Trophoblast cell (in vitro differentiated cells and primary cell): ENCODE measurements around the gene BAK1.

Experiments
- DNase-seq, 2 donors: peaks; one replicate each; pipeline ENCODE4 v3.0.0-alpha.2; 2016
- H2AFZ ChIP-seq: 2 replicates; pipeline ENCODE4 v1.6.1; 2013; ENCODE audit warnings: low read length, moderate library complexity, mild to moderate bottlenecking; ENCODE audit not compliant: insufficient read depth, poor library complexity
- H2AK5ac ChIP-seq: 2 replicates; pipeline ENCODE4 v1.6.1; 2013; ENCODE audit warnings: mild to moderate bottlenecking, low read length
- H2BK120ac ChIP-seq: 2 replicates; pipeline ENCODE4 v1.6.1; 2013; ENCODE audit warnings: low read length, mild to moderate bottlenecking, moderate library complexity; ENCODE audit not compliant: insufficient read depth, poor library complexity
- H2BK12ac ChIP-seq: 2 replicates; pipeline ENCODE4 v1.6.1; 2013; ENCODE audit warnings: mild to moderate bottlenecking, low read length, moderate library complexity
- H2BK5ac ChIP-seq: 2 replicates; pipeline ENCODE4 v1.6.1; 2013; ENCODE audit warnings: low read length, low read depth, moderate library complexity, mild to moderate bottlenecking; ENCODE audit not compliant: poor library complexity
- H3K14ac ChIP-seq: 2 replicates; pipeline ENCODE4 v1.6.1; 2013; ENCODE audit warnings: mild to moderate bottlenecking, low read length
- H3K18ac ChIP-seq: 2 replicates; pipeline ENCODE4 v1.6.1; 2013; ENCODE audit warnings: mild to moderate bottlenecking, low read length
- H3K23ac ChIP-seq: 2 replicates; pipeline ENCODE4 v1.6.1; 2013; ENCODE audit warnings: low read length
- H3K27ac ChIP-seq: 2 replicates; pipeline ENCODE4 v1.5.1; 2013; ENCODE audit warnings: low read depth, mild to moderate bottlenecking, inconsistent platforms, low read length, moderate library complexity
- H3K27me3 ChIP-seq: 2 replicates; pipeline ENCODE4 v1.6.1; 2013; ENCODE audit warnings: inconsistent platforms, mild to moderate bottlenecking, low read length, moderate library complexity; ENCODE audit not compliant: insufficient read depth
- H3K36me3 ChIP-seq, 2 experiments: 1 replicate in 1 of 2; 2 replicates in 1 of 2; pipeline ENCODE4 v1.6.1; 2013; ENCODE audit warnings: low read length in 2 of 2, mild to moderate bottlenecking in 2 of 2, moderate library complexity in 1 of 2; ENCODE audit not compliant: insufficient read depth in 2 of 2, control insufficient read depth in 1 of 2
- H3K4ac ChIP-seq: 2 replicates; pipeline ENCODE4 v1.6.1; 2013; ENCODE audit warnings: low read depth, mild to moderate bottlenecking, low read length, moderate library complexity
- H3K4me1 ChIP-seq, 2 experiments: 1 replicate in 1 of 2; 2 replicates in 1 of 2; pipeline ENCODE4 v1.6.1; 2013; ENCODE audit warnings: low read length in 2 of 2, mild to moderate bottlenecking in 2 of 2, moderate library complexity in 1 of 2; ENCODE audit not compliant: insufficient read depth in 2 of 2, control insufficient read depth in 1 of 2
- H3K4me2 ChIP-seq: 2 replicates; pipeline ENCODE4 v1.6.1; 2013; ENCODE audit warnings: inconsistent platforms, mild to moderate bottlenecking, low read length, moderate library complexity
- H3K4me3 ChIP-seq: 2 replicates; pipeline ENCODE4 v1.5.1; 2013; ENCODE audit warnings: mild to moderate bottlenecking, low read depth, low read length, inconsistent platforms
- H3K79me1 ChIP-seq: one replicate; pipeline ENCODE4 v1.6.1; 2013; ENCODE audit warnings: low read length
- H3K79me2 ChIP-seq: 2 replicates; pipeline ENCODE4 v1.6.1; 2013; ENCODE audit warnings: low read length, mild to moderate bottlenecking; ENCODE audit not compliant: control insufficient read depth, insufficient read depth, poor library complexity
- H3K9ac ChIP-seq: 2 replicates; pipeline ENCODE4 v1.6.1; 2013; ENCODE audit warnings: mild to moderate bottlenecking, low read length
- H3K9me3 ChIP-seq: 2 replicates; pipeline ENCODE4 v1.6.1; 2013; ENCODE audit warnings: low read depth, mild to moderate bottlenecking, control low read depth, inconsistent platforms, low read length; ENCODE audit not compliant: insufficient read depth
- H4K12ac ChIP-seq: 2 replicates; pipeline ENCODE4 v1.6.1; 2013; ENCODE audit warnings: low read depth, mild to moderate bottlenecking, low read length, moderate library complexity
- H4K8ac ChIP-seq: 2 replicates; pipeline ENCODE4 v1.6.1; 2013; ENCODE audit warnings: low read depth, mild to moderate bottlenecking, low read length, moderate library complexity
- H4K91ac ChIP-seq: one replicate; pipeline ENCODE4 v1.6.1; 2013; ENCODE audit warnings: low read depth, mild to moderate bottlenecking, low read length, moderate library complexity
- WGBS: extraction: QIAGEN DNeasy Blood & Tissue Kit; methylation state at CpG from one replicate; pipeline ENCODE4 v1.1.7; 2013; ENCODE audit warnings: missing lambda C conversion rate; ENCODE audit not compliant: insufficient read length, insufficient coverage; ENCODE audit errors: extremely low coverage; 5-methylcytosine and 5-hydroxymethylcytosine counted together

The BAK1 gene

GRCh38 chr6:33575211-33575610, 4.9 kb downstream of the BAK1 start:
- DNase-seq, result peak; percentile 33 to 38
- Histone ChIP-seq H3K4me2 (no peak overlapping the region), H3K9me3 (peaks cover 4% of the 10 kb centered on the region), H2AFZ (no peak overlapping the region), H3K27ac (no peak overlapping the region), H3K18ac (no peak overlapping the region), H4K12ac (no peak overlapping the region), H3K4ac (no peak overlapping the region), H3K23ac (no peak overlapping the region), H2AK5ac (no peak overlapping the region), H4K8ac (no peak overlapping the region), H3K4me1 (peaks cover 4 to 12% of the 10 kb centered on the region in 2 experiments), H3K27me3 (no peaks in the 10 kb centered on the region), H3K4me3 (no peak overlapping the region), H3K14ac (no peak overlapping the region), H3K36me3 (peaks cover 36 to 39% of the 10 kb centered on the region in 2 experiments), H3K79me1 (peaks cover 7% of the 10 kb centered on the region), H2BK5ac (no peak overlapping the region), H3K79me2 (peaks cover 9% of the 10 kb centered on the region), H2BK120ac (no peak overlapping the region), H3K9ac (no peak overlapping the region), H2BK12ac (no peak overlapping the region), H4K91ac (no peak overlapping the region)
- no CpG with 5 or more reads among the region's 8 CpGs for WGBS

GRCh38 chr6:33571637-33572316, 8.3 kb downstream of the BAK1 start:
- DNase-seq, result no peak
- H2AK5ac ChIP-seq, result no peak overlapping the region
- no peak overlapping the region for H2BK120ac ChIP-seq

GRCh38 chr6:33570806-33571636, 9.1 kb downstream of the BAK1 start:
- Histone ChIP-seq H2BK5ac (no peak overlapping the region), H2AFZ (peak overlapping the region; percentile 93), H3K4me1 (peaks cover 0 to 4% of the 10 kb centered on the region in 2 experiments), H3K4me3 (peak overlapping the region; percentile 70), H3K36me3 (peaks cover 21 to 22% of the 10 kb centered on the region in 2 experiments), H4K91ac (peak overlapping the region; percentile 10), H3K14ac (no peak overlapping the region), H3K27me3 (no peaks in the 10 kb centered on the region), H3K4ac (no peak overlapping the region), H2BK120ac (no peak overlapping the region), H3K23ac (no peak overlapping the region), H3K27ac (no peak overlapping the region), H2BK12ac (no peak overlapping the region), H2AK5ac (no peak overlapping the region), H3K79me2 (no peaks in the 10 kb centered on the region), H3K4me2 (peak overlapping the region; percentile 69), H3K9me3 (peaks cover 2% of the 10 kb centered on the region), H4K12ac (peak overlapping the region; percentile 1), H4K8ac (peak overlapping the region; percentile 67), H3K9ac (peak overlapping the region; percentile 41), H3K79me1 (no peaks in the 10 kb centered on the region), H3K18ac (no peak overlapping the region)
- whole genome bisulfite sequencing, result no CpG with 5 or more reads among the region's 44 CpGs
- DNase-seq, result peak; percentile 74 to 85

More at GRCh38 chr6:33571637-33572316, 8.3 kb downstream of the BAK1 start:
- no peak overlapping the region for H3K4ac ChIP-seq
- no peak overlapping the region for H3K14ac ChIP-seq
- no CpG with 5 or more reads among the region's 11 CpGs for WGBS
- H4K91ac ChIP-seq, result peak overlapping the region; percentile 10
- peak overlapping the region; percentile 1 for H4K12ac ChIP-seq
- peak overlapping the region; percentile 39 for H4K8ac ChIP-seq
- peak overlapping the region; percentile 41 for H3K9ac ChIP-seq
- no peaks in the 10 kb centered on the region for H3K79me2 ChIP-seq
- H3K9me3 ChIP-seq, result peaks cover 2% of the 10 kb centered on the region
- peak overlapping the region; percentile 69 for H3K4me2 ChIP-seq
- H3K27ac ChIP-seq, result no peak overlapping the region
- peaks cover 0 to 4% of the 10 kb centered on the region in 2 experiments for H3K4me1 ChIP-seq
- H2BK12ac ChIP-seq, result no peak overlapping the region
- H2BK5ac ChIP-seq, result no peak overlapping the region
- H3K23ac ChIP-seq, result no peak overlapping the region
- peak overlapping the region; percentile 18 for H2AFZ ChIP-seq
- no peak overlapping the region for H3K4me3 ChIP-seq
- no peaks in the 10 kb centered on the region for H3K27me3 ChIP-seq
- no peaks in the 10 kb centered on the region for H3K79me1 ChIP-seq
- H3K36me3 ChIP-seq, result peaks cover 24 to 25% of the 10 kb centered on the region in 2 experiments
- no peak overlapping the region for H3K18ac ChIP-seq

GRCh38 chr6:33568826-33569570, 11.1 kb downstream of the BAK1 start:
- Histone ChIP-seq H4K12ac (no peak overlapping the region), H3K4me3 (no peak overlapping the region), H4K8ac (no peak overlapping the region), H3K4ac (no peak overlapping the region), H3K14ac (no peak overlapping the region), H3K4me1 (peaks cover 0 to 4% of the 10 kb centered on the region in 2 experiments), H3K79me2 (no peaks in the 10 kb centered on the region), H2AFZ (no peak overlapping the region), H3K27ac (no peak overlapping the region), H2AK5ac (no peak overlapping the region), H3K23ac (no peak overlapping the region), H3K9me3 (peaks cover 2% of the 10 kb centered on the region), H2BK120ac (no peak overlapping the region), H3K4me2 (no peak overlapping the region), H3K18ac (no peak overlapping the region), H3K27me3 (no peaks in the 10 kb centered on the region), H3K79me1 (no peaks in the 10 kb centered on the region), H3K36me3 (peaks cover 3 to 5% of the 10 kb centered on the region in 2 experiments), H2BK5ac (no peak overlapping the region), H3K9ac (no peak overlapping the region), H4K91ac (no peak overlapping the region), H2BK12ac (no peak overlapping the region)
- no CpG with 5 or more reads among the region's 6 CpGs for WGBS
- no peak for DNase-seq
